Measurements from ENCODE around the gene GPA33.

Gene GPA33

DNA sequence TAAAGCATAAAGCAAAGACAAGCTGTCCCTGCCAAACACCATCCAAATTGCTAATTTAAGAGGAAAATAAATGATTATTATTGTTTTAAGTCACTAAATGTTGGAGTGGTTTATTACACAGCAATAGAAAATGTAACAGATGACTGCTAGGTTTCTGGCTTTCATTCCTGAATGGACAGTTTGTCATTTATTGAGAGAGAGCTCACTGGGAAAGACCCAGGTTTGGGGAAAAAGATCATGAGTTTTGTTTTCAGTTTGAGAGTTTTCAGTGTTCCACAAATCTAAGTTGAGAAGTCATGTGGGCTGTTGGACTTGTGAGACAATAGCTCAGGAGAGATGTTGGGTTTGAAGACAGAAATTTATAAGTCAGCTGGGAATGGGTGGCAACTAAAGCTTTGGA, 5.4 kb downstream of the GPA33 start:
- DNase-seq = no peak

DNA sequence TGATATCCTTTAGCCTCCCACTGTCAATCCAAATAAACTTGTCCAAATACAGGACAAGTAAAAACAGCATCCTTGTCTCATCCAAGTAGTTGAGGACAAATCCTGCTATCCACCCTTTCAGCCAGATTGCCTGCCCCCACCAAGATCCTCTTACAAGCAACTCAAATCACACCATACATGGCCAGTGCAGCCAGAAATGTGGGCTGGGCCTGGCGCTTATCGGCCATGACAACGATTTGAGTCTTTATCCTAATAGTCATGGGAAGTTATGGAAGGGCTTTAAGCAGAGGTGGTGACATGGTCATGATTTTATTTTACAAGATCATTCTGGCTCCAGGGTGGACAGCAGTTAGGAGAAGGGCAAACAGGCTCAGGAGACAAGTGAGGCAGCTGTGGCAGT, 6.3 kb downstream of the GPA33 start:
- DNase-seq = no peak

DNA sequence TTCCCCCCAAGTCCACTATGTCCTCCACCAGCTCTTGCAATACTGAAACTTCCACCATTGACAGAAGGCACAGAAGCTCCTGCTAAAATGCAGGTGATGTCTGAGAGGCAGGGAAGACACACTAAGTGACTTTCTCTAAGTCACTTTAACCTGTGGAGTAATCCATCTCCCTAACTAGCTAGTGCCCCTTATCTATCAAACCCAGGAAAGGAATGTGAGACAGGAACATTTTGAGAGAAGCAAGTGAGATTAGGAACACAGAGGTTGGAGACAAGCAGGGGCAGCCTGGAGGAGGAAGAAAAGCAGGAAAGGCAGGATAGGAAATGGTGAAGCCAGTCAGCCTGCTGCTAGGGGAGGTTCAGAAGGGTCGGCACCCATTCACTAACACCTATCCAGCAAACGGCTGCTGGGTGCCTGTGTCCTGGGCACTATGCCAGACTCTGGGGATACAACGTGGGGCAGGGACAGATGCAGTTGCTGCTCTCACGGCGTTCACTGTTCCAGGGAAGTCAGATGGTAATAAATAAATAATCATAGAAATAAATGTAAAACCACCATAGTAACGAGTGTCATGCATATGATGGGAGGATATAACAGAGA, 7.0 kb downstream of the GPA33 start:
- DNase-seq = no peak

DNA sequence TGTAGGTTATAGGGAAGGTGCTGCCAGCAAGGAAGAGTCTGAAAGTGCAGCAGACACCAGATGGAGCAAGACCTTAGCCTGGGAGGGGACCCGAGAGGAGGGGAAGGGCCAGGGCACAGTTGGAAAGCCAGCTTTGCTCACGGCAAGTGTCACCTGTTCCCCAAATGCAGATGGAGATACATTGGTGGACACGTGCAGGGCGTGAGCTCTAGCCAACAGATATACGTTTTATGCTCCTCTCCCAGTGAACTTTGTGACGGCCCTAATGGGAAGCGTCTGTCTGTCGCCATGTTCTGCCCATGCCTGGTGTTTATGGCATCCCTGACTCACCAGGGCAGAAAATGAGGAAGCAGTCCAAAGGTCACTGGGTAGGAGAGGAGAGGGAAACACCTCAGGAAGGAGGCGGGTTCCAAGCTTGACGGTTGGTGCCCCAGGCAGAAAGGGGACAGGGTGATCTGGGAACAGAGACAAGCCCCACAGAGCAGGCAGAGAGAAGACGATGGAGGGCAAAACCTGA, 7.6 kb downstream of the GPA33 start:
- peak in 1 of 2 donors; percentile 24 for DNase-seq

DNA sequence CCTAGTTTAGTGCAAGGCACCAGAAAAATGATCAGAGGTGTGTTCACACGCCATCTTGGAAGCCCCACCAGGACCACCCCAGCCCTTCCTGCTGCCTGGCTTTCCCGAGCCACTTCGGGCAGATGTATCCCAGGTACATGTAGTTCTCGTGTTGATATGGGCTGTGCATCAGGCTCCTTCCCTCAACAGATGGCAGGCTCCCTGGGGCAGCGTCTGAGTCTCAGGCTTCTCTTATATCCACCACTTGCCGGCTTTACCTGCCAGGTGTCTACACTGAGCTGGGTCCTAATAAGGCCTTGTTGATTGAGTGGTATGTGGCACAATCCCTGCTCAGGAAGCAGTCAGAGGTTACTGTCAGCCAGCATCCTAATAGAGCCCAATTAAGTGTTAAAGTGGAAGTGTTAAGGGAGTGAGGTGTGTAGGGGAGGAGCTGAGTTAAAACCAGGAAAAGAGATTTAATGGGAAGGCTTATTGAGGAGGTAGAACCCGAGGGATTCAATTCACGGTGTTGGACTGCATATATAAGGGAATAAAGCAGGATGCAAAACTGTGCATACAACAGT, 8.5 kb downstream of the GPA33 start:
- no peak for DNase-seq

DNA sequence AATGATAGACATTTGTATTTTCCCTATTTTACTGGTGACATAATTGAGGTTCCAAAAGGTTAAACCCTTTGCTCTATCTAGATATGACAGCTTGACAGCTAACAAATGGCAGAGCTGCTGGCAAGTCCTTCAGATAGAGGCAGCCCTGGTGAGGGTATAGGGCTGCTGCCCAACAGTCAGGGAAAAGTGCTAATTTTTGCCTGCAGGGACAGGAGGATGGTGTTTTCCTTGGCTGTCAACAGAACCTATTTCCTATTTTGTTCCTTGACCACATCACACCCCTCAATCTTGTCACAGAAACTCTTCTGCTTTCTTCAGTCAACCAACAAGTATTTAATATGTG, 12.3 kb downstream of the GPA33 start:
- DNase-seq = no peak

DNA sequence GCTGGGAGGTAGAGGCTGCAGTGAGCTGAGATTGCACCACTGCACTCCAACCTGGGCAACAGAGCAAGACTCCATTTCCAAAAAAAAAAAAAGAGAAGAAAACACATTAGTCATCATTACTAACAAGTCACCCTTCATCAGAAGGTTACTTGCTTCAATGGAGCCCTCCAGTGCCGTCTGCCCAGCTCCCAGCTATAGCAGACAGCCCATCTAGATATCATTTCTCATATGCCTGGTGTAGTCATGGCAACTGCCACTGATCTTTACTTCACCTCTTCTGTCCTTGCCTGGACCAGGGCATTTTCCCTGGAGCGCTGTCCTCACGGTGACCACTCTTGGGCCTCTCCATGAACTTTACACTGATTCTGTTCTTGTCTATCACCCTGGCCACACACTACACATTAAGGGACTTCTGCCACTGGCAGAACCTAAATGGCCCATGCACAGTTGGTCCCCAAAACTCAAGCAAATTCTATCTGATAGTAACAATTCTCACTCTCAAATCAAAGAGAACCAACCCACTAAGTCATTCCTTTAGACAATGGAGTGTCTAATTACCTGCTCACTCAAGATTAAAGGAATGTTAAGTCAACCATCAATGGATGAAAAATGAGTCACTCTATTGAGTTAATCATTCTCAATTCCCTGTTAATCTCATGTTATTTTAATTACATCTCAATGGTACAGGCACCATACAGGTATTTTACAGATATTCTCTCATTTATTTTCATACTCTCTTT, 12.9 kb downstream of the GPA33 start:
- DNase-seq = no peak

DNA sequence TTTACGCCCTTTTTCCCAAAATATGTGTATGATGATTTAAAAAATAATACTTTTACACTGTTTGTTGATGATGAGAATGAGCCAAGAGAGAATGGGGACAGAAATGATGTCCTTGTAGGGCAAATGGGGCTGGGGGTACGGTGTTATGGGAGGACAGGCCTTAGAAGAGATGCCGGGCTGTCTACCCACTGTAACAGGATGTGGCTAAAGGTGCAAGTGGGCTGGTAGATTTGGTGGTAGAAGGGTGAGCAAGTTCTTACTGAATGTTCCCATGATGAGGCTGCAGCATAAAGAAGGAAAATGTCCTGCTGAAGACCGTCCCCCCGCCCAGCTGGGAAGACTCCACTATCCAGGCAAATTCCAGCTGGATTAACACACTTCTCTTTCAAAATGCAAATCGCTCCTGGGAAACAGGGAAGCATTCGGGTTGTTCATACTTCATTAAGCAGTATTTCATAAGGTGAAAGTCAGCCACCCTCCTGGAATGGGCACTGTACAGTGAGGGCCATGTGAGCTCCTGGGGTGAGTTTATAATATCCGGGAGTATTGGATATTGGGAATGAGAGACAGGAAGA, 14.0 kb downstream of the GPA33 start:
- DNase-seq = peak in 1 of 2 donors; percentile 19

DNA sequence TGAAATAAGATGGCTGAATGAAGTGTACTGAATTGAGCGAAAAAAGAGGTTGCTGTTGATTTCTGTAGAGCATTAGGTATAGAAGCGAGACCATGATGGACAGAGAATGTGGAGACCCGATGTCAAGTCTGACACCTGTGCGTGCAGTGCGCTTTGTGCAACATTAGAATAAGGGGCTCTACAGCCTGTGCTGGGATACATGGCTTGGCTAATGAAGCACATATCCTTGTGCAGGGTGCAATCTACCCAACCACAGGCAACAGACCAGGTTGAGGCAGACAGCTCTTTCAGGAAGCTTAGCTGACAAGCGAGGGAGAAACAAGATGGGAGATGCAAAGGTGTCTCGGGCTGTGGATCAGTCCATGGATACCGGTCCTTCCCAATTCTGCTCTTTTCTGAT, 18.9 kb downstream of the GPA33 start:
- no peak for DNase-seq

DNA sequence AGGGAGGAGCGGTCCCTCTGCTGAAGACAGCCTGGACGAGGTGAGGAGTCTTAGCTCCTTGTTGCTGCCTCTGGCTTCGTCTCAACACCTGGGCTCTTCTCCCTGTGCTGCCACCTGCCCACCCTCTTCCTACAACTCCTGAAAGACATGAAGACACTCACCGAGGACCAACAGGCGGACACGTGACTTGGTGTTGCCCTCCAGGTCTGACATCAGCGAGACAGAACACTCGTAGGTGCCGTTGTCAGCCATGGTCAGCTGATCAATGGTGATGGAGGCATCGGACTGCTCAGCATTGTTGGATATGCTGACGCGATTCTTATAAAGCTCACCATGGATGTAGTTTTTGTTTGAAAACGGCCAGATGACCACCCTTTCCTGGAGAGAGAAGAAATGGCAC, 21.4 kb downstream of the GPA33 start:
- DNase-seq = no peak

DNA sequence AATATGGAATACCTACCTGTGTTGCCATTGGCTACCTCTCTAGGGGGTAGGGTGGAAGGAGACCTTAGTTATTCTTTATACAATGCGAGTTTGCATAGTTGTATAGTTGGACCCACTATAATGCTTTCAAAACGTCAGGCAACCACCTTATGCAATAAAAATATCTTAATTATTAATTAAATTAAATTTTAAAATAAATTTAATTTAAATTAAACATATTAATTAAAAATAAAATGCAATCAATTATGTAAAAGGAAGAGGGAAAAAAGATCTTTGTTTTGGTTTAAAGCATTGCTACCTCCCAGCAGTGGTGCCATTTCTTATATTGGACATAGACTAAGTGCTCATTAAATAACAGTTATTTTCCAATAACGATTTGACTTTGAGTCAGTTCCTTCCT, 22.3 kb downstream of the GPA33 start:
- DNase-seq = no peak

DNA sequence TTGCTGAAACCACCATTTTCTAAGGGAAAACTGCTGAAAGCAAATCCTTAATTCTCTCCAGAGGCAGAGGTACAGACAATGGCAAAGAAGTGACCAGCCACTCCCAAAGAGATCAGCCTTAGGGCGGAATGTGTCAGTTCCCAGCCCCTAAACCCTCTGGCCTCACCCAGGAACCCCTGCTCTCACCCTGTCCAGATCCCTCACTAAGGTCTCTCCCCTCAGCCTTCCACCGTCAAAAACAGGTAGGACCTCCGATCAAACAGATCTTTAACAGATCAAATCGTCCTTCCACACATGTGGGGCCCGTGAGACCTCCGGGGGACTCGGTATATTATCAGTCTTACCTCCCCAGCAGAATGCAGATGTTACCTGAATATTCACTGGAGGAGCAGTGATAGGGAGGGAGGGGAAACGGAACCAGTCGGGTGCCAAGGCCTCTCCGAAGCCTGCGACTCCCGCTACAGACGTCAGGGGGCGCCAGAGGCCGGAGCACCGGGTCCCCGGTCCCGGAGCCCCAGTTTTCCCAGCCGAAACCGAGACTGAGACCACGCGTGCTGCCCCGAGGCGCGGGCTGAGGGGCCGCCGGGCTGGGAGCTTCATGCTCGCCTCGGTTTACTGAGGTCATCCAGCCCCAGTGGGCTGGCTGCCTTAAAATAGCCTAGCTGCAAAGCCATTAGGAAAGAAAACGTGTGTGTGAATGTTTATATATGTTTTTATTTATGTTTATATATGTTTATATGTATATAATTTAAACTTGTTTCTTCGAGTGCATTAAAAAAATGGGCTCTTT, 23.6 kb downstream of the GPA33 start:
- peak; percentile 78 to 82 for DNase-seq

DNA sequence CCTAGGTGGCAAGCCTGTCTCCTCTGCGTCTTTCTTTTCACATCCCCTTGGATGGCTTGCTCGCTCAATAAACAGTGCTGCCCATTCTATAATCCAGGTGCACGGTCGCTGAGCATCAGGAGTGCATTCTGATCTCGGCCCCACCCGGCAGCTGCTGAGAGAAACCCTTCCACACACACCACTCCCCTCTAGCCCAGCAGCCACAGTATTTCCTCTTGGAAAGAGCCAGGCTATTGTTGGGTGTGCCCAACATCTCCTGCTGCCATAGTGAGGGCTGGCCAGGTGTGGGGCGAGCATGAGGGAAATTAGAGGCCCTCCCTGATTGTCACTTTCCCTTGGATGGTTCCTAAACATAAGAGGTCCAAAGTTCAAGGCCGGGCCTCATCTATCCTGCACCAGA, 24.7 kb downstream of the GPA33 start:
- no peak for DNase-seq

DNA sequence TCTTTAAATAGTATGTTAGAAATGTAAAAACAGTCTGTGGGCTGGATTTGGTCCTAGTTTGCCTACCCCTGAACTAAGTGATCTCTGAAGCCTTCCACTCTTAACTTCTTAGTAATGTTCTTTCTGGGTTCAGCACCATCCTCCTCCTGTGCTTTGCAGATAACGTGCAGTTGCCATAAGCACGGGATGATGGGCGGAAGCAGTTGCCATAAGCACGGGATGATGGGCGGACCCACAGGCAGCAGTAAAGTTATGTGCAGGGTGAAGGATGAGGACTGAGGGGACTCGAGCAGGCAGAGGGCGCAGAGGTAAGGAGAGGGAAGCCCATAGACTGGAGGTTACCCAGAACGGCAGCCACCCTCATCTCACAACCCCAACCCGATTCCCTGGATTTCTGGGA, 25.6 kb downstream of the GPA33 start:
- no peak for DNase-seq

DNA sequence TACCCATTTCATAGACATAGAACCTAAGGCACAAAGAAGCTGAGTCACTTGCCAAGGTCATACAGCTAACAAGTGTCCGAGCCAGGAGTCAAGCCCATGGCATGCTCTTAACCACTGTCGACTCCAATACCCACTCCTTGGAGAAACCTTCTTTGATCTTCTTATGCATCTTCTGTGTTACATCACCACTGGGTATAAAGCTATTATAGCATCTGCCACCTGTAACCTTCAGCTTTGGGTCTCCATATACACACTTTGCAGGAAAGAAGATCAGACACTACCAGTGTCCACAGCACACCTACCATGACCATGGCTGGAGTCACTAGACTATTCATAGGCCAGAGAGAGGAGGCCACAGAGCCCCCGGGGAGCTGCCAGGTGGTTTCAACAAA, 29.1 kb downstream of the GPA33 start:
- no peak for DNase-seq

DNA sequence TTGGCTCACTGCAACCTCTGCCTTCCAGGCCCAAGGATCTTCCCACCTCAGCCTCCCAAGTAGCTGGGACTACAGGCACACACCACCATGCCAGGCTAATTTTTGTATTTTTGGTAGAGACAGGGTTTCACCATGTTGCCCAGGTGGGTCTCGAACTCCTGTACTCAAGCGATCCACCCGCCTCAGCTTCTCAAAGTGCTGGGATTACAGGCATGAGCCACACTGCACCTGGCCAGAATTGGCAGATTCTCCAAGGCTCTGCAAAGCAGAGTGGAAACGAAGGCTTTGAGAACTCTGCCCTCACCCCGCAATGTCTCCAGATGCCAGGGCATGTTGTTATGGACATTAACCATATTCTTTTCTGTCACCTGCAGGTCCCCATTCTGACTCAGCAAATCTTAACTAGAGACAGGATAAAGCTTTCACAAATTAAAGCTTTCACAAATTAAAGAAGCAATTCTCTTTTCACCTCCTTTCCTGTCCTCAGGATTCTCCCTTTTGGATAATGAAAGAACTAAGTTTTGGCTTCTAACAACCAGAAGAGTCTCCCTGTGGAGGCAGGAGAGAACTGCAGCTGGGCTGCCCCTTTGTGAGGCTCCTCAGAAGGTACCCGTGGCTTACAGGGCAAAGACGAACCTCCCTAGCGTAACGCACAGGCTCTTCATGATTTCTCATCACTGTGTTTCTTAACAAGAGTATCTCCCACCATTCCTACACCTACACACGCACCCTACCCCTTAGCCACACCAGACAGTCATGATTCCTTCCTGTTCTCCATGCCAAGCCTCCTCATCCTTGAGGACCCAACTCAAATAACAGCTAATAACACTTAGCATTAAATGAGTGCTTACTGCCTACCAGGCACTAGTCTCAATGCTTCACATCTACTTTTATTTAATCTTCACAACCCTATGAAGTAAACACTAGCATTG, 29.8 kb downstream of the GPA33 start:
- no peak for DNase-seq

DNA sequence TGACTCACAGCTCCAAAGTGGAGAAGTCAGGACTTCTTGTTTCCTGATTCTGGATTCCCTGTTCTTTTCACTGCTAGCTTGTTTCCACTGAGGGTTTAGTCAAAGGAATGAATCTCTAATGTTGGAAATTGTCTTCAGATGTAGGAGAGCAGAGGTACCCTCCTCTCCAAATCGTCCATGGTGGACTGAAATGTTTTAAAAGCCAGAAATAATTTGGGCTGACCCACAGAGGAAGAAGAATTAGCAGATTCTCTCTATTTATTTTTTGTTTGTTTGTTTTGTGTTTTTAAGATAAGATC, 30.4 kb downstream of the GPA33 start:
- no peak for DNase-seq

DNA sequence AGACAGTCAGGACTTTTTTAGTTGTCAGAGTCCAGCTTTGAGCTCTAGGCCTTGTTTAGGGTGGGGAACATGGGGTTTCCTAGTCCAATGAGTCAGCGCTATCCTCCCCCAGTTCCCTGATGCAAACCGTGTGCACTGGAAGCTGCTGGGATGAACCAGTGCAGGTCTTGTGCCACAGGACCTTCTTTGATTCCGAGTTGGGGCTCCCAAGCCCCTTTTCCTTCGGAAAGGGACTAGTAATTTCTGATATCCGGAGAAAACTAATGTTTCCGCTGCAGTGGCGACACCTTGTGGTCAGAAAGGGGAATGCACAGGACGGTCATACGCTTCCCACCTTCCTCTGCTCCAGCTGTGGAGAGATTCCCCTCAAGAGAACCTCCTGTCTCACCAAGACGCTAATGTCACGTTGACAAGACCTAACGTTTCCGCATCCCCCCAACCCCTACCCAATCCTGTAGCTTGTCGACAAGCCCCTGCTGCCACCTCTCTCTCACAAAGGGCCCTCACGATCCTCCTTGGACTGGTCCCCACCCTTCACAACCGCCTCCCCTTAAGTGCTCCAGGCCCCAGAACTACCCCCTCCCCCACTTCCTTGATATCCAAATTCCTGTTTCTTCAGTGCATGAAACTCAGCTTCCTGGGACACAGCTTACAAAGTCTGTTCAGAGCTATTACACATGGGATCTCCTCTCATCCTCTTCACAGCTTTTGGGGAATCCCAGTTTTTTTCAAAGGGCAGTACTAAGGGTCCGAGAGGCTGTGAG, 30.9 kb downstream of the GPA33 start:
- peak; percentile 63 to 69 for DNase-seq

DNA sequence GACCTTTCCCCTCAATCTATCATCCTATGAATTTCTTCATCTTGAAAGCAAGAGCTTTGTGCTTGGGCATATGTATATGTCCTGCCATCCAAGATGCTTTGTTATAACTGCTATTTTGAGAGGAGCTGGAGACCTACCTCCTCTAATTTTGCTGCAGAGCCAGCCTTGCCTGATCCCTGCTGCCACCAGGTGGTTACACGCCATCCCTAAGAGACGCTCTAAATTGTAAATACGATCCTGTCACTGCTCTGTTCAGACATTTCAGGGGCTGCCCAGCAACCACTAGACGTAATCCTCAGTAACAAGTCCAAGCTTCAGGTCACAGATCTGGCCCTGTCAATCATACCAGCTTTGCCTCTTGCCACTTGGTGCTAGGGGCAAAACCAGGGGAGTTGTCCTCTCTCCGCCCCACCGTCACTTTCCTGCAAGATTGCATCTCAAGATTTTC, 32.9 kb downstream of the GPA33 start:
- DNase-seq = no peak

DNA sequence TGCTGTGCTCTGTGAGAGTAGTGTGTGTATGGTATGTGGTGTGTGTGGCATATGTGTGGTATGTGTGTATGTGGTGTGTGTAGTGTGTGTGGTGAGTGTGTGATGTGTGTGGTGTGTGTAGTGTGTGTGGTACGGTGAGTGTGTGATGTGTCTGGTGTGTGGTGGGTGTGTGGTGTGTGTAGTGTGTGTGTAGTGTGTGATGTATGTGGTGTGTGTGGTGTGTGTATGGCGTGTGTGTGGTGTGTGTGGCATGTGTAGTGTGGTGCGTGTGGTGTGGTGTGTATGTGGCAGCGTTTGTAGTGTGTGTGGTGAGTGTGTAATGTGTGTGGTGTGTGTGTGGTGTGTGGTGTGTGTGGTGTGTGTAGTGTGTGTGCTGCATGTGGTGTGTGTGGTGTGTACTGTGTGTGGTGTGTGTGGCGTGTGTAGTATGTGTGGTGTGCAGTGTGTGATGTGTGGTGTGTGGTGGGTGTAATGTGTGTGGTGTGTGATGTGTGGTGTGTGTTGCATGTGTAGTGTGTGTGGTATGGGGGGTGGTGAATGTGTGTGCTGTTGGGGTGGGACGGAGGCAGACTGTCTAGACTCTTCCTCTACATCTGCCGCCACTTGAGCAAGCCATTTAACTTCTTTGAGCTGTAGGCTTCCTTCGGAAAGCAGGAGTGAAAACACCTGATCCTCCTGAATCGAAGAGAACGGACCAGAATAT, 33.5 kb downstream of the GPA33 start:
- no peak for DNase-seq
